Stromal cell of bone marrow (primary cell): ENCODE data around the gene TRIP11.

Experiments
- DNase-seq: peaks from one replicate; pipeline ENCODE4 v3.0.0-alpha.2; 2012; ENCODE audit warnings: low read depth

TRIP11 gene

DNA sequence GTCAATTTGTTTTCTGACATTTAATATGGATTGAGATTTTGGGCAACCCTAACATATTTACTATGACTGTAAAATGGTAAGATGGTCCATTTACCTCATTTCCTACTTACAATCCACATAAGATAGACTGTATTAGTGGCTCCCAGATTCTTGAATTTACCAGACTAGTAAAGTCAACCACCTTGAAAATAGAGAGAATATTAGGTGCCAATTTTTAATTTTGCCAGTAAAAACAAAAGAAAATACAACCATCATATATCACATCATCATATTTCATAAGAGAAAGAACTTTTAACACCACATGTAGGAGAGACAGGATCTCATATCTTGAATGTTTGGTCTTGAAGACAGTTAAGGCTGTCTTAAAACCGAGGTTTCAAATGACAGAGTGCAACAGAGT, 84.7 kb downstream of the TRIP11 start:
- no peak for DNase-seq

DNA sequence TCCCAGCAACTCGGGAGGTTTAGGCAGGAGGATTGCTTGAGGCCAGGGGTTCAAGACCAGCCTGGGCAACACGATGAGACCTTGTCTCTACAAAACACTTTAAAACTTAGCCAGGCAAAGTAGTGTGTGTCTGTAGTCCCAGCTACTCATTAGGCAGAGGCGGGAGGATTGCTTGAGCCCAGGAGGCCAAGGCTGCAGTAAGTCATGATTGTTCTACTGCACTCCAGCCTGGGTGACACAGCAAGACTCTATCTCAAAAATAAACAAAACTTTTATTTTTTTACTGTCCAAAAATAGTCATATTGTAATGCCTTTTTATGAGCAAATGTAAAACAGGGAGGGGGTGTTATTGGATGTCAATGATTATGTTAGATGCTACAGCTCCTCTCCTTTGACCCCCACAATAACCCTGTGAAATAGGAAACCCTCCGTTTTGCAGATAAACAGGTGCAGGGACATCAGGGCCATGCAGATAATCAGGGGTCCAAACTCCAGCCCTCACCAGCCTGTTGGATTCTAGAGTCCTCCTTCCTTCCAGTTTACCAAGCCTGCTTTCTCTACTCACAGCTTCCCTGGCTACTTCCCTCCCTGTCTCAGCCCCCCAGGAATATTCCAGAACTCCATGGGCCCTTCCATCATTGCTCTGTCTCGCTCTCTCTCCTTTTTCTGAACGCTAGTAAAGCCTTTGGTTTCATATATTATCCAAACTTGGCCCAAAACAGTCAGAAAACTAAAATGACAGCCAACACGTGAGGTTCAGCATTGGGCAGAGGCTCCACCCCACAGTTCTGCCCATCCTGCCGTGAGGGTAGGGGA, 86.5 kb downstream of the TRIP11 start:
- DNase-seq = peak; percentile 11

DNA sequence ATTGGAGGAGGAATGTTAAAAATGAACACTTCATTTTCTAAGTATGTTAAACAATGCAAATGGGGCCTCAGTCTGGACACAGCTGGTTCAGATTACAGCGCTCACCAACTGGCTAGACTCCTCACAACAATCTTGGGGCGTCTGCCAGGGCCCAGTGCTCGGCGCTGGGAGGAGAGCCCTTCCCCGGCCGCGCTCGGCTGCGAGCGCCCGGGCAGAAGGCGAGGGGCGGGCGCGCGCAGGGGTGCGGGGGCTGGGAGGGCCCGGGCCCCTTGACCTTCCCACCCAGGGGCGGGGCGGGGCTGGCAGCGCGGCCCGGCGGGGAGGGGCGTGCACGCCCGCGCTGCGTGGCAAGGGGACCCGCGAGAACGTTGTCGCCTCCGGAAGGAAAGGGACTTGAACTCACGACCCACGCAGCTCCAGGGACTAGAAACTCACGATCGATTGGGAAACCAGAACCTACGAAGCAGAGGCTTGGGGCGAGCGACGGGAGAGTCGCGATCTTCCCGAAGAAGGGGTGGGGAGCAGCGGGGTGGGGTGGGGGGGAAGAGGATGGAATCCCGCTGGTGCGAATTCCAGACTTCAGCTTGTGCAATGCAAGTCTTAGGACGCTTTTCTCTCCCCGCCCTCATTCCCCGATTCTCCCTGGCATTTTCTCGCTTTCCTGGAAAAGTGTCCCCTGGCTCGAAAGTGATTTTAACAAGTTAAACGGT, 92.2 kb downstream of the TRIP11 start, which contains the start of gene FBLN5:
TSS of gene FBLN5 (minus strand) at position 220 of the 710 bp plus-strand sequence. CDS start 465 bp downstream, outside the sequence.
- DNase-seq = peak; percentile 65

DNA sequence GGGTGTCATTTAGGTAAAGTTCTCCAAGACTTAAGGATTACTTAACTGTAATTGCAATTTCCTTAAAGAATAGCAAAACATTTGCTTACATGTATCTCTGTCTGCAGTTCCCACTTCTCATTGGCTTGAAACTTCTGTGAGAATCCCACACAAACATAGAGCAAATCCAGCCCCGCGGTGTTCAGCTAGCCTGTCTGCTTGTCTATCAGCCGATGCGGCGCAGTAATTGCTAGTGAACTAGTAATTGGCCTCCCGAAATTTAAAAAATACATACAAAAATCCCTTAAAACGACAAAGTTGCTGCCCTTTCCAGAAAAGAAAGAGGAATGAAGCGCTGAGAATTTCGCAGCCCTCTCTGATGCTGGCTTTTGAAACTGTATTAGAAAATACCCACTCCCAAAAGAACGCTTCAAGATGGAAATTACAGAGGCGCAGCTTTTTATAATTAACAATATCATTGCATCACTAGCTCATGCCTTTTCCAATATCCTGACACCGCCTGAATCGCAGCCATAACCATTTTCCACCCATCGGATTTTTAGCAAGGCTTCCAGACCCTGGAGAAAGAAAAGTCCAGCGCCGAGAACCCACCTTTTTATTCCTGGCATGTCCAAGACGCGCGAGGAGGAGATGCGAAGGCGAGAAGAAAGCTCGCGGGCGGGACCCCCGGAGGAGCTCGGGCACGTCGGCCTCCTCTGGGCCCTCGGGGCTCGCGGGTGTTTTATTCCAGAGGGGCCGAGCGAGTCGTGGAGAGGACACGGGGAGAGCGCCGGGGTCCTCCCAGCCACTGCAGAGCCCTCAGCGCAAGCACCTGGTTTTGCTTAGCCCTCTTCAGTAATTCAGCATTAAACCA, 93.0 kb downstream of the TRIP11 start:
- DNase-seq = no peak

DNA sequence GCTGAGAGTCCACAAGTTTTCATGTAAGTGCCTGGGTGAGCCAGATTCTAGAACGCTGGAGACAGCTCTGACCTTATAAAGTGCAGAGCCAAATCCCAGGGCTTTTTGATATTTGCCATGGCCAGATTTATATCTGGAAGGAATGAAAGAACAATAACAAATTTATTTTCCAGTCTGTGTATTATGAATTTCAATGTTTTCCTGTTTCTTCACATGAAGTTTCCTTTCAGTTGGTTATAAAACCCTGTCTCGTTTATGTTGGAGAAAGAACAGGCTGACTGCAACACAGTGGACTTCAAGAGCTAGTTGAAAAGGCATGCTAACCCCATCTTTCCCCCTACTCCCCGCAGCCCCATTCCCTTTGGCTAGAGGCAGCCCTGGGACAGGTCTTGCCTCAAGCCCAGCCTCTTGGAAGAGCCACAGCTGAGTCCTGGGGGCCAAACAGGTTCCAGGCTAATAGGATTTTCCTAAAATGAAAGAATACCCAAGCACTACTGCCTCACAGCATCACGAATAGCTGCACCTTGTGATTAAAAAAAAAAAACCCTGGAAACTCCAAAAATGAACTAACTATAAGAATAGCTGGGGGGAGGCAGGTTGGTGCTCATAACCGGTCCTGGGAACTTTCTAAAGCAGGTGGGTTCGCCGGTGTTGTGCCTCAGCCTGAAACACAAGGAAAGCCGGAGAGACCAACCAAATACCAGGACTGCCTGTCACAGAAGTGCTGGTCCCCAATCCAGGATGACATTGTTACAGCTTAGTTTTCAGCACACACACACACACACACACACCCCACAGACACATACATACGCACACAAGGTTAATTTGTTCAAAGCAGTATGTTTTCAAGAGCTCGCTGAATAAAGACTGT, 93.9 kb downstream of the TRIP11 start:
- no peak for DNase-seq

DNA sequence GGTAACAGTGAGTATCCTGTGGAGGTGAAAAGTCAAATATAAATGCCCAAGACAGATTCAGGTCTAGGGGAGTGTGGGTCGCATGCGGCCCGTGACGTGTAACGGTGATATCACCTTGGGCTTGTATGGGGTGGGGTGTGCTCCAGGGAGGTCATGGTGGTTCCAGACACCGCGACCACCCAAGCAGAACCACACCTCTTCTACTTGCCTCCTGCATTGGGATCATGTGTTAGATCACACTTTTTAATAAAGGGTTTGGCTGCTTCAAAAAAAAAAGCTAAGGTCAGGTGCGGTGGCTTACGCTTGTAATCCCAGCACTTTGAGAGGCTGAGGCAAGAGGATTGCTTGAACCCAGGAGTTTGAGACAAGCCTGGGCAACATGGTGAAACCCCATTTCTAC, 96.9 kb downstream of the TRIP11 start:
- DNase-seq = no peak

DNA sequence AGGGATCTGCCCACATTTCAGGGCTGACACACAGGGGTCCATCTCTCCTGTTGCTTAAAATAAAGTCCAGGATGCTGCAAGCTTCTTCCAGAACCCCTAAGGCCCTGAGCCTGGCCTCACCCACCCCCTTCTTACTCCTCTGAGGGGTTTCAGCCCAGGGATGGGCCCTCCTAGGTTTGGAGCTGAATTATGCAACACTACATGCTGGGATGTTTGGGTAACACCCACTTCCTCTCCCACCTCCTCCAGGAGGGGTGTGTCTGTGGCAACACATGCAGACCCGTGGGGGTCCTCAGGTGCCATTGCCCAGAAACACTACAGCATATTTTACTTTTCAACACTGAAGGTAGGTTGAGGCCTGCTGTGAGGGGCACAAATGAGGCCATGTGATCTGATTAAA, 97.7 kb downstream of the TRIP11 start:
- no peak for DNase-seq

DNA sequence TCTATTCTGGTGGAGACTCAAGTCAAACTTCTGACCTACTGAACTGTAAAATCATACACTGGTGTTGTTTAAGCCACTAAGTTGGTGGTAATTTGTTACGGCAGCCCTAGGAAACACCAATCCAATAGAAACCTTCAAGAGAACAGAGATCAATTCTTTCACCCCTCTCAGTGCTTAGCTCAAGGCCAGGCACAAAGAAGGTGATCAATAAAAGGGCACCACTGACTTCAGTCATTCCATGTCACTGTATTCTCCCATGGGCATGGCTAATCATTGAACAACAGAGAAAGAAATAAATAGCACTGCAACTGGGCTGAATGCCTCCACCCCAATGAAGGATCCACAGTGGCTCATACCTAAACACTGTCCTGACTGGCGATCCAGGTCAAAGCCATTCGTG, 99.7 kb downstream of the TRIP11 start:
- DNase-seq = no peak

DNA sequence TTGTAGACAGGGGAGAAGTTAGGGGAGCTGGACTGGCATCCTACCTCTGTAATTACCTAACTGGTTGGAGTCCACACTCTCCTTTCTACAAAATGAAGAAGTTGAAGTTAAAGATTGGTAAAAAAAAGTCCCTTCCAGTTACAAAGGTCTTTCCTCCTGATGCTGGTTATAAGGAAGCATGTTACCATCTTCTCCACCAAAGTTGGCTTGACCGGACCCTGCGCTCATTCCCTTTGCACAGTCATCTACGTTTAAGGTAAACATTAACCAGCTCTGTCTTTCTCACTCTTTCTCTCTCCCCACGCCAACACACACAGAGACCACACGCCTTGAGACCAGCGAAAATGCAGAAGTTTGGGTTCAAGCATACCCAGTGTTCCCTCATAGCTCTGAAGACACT, 104.3 kb downstream of the TRIP11 start:
- no peak for DNase-seq

DNA sequence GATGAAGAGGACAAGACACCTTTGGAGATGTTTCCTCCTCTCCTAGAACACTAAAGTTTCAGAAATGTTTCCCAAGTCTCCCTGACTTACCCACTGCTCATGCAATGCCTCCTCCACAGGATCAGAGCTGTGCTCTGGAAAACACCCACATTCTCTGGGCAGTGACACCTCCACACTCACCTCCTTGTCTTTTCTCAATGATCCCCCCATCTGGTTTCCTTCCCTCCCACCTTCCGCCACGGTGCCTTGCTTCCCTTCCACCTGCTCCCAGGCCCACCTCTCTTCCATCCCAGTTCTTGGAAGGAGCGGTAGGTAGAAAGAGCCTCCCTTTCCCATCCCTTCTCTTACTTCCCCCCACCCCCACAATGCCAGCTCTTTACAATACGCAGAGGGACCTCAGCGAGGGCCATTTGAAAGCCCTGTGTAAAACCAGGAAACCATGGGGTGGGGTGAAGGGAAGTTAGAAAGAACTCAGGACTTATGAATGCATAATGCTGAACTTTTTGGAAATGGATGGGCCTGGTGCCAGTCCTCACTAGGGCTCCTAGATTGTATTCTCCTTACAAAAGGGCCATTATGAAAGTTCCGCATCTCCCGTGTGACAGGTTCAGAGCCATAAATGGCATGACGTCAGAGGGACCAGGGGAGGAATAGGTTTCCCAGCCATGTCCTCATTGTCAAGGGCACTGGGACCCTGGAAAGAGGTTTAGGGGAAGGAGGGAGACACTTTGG, 105.1 kb downstream of the TRIP11 start:
- no peak for DNase-seq

DNA sequence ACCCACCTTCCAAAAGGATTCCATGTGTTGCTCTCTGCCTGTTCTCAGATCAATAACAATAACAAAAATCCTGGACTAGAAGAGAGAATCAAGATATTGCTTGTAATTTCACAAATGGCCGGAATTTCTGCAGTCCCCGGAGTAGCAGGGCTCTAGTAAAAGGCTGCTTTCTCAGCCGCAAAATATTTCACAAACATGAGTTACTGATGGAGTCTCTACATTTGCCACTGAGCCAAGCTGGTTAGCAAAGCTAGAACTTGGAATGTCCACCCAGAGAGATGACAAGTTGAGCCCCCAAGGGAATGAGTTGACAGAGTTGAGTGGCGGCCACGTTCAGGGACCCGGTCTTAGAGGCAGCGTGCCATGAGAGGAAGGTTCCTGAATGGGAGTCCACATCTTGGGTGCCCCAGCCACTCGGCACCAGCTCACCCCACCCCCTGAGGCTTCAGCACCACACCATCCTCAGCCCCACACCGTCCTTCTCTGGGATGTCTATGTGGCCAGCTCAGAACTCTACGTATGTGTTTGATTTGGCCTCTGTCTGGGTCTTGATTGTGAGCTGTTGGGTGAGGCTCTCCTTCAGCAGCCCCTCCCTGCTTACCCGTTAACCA, 108.3 kb downstream of the TRIP11 start:
- DNase-seq = no peak

DNA sequence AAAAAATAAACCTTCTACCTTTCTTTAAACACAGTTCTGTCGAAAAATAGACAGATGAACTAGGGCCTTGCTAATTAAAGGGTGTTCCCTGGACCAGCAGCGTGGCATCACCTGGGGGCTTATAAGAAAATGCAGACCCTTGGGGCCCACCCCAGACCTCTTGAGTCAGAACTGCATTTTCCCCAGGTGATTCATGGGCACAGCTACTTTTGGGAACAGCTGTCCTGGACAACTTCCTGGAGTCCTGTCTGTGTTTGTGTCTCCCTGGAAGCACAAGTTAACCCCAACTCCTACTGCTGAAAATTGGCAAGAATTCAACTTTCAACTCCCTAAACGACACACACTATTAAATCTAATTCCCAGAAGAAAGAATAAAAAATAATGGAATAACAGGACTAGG, 110.2 kb downstream of the TRIP11 start:
- no peak for DNase-seq

DNA sequence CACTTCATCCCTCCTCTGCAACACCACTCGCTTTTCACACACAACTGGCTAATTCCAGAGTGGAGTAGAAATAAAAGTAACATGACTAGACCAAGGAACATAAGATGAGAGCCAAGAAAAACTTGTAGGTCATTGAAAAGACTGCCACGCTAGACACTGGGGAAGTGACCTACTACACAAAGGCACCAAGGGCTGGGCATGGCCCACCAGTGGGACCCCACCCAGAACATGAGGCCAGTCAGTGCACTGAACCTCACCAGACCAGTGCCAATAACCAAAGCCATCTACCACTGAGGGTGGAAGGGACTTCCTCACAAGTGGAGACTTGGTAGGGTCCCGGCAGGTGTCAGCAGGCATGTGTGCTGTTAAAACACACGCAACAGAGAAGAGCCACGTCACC, 112.1 kb downstream of the TRIP11 start:
- DNase-seq = no peak

DNA sequence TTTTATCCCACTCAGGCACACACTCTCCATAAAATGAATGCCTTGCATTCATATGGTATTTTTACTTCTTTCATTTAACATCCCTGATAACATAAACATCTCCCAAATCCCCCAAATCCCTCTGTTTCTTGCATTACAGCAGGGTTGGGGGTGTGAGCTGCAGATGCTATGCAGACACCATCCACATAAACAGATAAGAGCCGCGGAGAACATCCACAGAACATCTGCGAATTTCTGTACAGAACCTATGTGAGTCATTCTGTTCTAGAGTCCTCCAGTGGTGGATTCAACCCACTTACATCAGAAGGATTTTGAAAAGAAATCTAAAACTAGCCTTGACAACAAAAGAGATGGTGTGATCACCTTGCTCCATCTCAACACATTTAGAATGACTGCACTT, 112.7 kb downstream of the TRIP11 start:
- DNase-seq = no peak

DNA sequence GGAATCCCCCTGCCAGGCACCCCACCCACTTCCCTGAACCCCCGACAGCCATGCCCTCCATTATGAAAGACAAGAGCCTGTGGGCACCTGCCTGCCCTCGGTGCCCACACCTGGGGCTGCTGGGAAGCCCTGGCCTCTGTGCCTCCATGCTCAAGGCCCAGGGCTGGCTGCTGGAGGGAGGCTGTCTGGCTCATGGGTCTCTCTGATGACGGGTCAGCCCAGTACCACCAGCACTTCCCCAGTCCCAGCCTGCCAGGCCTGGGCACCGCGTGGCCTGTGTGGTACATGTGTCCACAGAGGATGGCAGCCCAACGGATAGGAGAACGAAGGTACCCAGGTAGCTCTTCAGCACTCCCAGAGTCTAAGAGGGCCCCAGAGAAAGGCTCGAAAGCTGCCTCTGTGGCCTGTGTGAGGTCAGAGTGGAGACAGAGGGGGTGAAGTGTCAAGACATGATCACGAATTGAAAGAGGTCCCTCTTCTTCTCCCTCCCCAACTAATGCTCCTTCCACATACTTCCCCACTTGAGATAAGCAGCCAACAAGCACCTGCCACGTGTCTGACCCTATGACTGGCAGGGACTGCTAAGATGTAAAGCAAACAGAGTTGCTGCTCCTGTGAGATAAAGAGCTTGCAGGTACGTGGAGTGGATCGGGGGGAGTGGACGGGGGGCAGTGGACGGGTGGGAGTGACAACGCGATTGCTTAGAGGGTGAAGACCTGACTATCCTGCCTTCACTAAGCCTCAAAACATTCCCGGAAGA, 113.5 kb downstream of the TRIP11 start:
- DNase-seq = no peak

DNA sequence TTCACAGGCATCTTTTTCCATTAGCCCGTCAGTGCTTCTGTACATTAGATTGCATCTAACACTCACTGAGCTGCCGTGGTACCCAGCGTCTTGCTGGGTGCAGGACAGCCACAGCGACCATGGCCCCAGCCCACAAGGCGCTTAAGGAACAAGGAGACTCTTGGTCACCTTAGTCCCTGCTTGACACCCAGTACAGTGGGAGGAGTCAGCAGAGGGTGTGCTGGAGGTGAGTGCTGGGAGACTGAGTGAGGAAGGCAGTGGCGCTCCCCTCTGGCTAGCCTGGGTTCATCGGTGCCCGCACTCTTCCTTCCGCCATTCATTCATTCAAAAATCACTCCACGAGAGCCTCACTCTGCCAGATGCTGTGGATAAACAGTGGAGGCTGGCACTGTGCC, 114.1 kb downstream of the TRIP11 start:
- DNase-seq = no peak

DNA sequence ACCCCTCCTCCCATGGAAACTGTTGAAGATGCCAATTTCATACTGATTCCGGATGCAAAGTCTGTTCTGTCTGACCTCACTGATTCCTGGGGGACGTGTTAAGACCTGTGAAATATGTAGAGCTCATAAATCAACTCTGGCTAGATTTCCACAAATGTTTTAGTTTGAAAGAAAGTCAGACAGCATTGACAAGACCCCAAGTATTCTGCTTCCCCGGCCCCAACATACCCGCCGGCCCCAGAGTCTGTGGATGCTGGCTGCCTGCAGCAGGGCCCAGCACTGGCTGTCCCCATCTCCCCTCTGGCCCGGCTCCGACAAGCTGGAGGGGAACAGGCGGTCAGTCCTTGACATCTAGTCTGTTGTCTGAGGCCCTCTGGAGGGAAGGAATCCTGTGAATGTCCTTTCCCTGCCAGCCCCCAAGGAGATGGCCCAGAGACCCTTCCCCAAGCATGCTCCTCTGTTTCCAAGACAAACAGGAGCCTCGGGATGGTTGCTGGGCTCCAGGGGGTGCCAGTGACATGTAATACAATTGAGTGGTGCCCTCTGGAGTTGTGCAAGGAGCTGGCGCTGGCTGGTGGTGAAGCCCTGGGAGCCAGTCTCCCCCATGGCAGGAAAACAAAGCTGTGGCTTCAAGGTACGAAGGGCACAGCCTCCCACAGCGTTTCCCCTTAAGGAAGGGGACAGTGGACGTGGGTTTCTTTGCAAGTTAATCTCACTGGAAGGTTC, 114.7 kb downstream of the TRIP11 start:
- no peak for DNase-seq

DNA sequence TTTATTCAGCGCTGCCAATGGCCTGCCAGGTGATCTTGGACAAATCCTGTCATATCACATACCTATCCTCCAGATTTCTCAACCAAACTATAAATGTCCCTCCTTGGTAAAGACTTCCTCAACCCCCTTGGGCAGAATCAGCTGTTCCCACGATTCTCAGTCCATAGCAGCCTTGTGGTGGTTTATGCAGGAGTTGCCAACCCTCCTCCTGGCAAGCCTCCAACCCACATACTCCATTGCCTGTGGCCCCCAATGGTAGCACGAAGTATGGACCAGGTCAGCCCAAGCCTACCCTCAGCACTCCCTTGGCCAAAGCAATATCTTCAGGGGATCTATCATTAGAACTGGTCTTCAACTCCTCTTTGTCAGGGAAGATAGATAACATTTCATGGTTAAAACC, 119.3 kb downstream of the TRIP11 start:
- no peak for DNase-seq

DNA sequence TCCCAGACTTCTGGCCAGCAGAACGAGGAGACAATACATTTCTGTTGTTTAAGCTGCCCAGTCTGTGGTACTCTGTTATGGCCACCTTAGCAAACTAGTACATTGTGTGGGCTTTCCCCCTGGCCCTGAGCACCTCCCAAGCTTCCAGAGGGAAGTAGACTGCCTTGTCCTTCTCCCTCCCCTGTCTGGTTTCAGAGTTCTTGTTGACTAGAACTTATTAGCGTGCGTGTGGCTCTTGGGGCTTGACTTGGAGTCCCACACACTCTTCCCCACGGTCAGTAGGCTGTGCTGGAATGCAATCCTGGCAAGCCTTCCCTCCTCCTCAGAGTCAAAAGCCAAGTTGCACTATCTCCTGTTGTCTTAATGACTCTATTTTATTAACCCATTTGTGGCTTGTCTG, 120.0 kb downstream of the TRIP11 start:
- DNase-seq = no peak
